ENCODE data around the gene DEFB132. TPM values are rescaled to one million over a fixed set of nuclear protein-coding genes. Genes with fewer than 3 reads are reported as not detected.
"Not testable (repeated sequence)": the region's sequence is repeated elsewhere in the genome, so short reads cannot be mapped to it uniquely, and the experiment has no call there.

DEFB132 gene
- total RNA-seq: not detected

GRCh38 chr20:257419-257818, at the start of gene DEFB132:
TSS of gene DEFB132 (plus strand) at chr20:257724. CDS start at chr20:257779, 55 bp downstream.
- H3K9ac ChIP-seq (ENCODE audit: low read depth in 1 of 3, low read length in 3 of 3): no peak within 1 kb of the TSS

GRCh38 chr20:208942-209566, 48.5 kb upstream of the DEFB132 start:
- Histone ChIP-seq H3K4me1 (ENCODE audit: control insufficient read depth in 3 of 3, insufficient read depth in 3 of 3, low read length in 3 of 3) (no peaks in the 10 kb centered on the region), H3K27ac (ENCODE audit: low read depth, low read length) (no peak overlapping the region), H3K9me3 (ENCODE audit: control insufficient read depth in 3 of 3, low read length in 3 of 3) (no peaks in the 10 kb centered on the region), H3K9ac (ENCODE audit: low read depth in 1 of 3, low read length in 3 of 3) (no peak overlapping the region), H3K4me3 (ENCODE audit: low read length in 3 of 3) (no peak overlapping the region), H3K27me3 (ENCODE audit: control insufficient read depth in 3 of 3, insufficient read depth in 3 of 3, low read length in 3 of 3) (no peaks in the 10 kb centered on the region), H3K36me3 (ENCODE audit: control insufficient read depth in 3 of 3, insufficient read depth in 3 of 3, low read length in 3 of 3) (no peaks in the 10 kb centered on the region)

More at GRCh38 chr20:257419-257818, at the start of gene DEFB132:
- no peak within 1 kb of the TSS for H3K27ac ChIP-seq (ENCODE audit: low read depth, low read length)
- no peaks in the 10 kb centered on the region for H3K36me3 ChIP-seq (ENCODE audit: control insufficient read depth in 3 of 3, insufficient read depth in 3 of 3, low read length in 3 of 3)
- no peaks in the 10 kb centered on the region for H3K9me3 ChIP-seq (ENCODE audit: control insufficient read depth in 3 of 3, low read length in 3 of 3)
- H3K4me3 ChIP-seq (ENCODE audit: low read length in 3 of 3): no peak within 1 kb of the TSS
- no peaks in the 10 kb centered on the region for H3K4me1 ChIP-seq (ENCODE audit: control insufficient read depth in 3 of 3, insufficient read depth in 3 of 3, low read length in 3 of 3)
- H3K27me3 ChIP-seq (ENCODE audit: control insufficient read depth in 3 of 3, insufficient read depth in 3 of 3, low read length in 3 of 3): peaks cover 2 to 16% (median 7%) of the 10 kb centered on the region in 3 donors

GRCh38 chr20:210809-211502, 46.6 kb upstream of the DEFB132 start:
- no peak overlapping the region for H3K27ac ChIP-seq (ENCODE audit: low read depth, low read length)
- no peaks in the 10 kb centered on the region for H3K36me3 ChIP-seq (ENCODE audit: control insufficient read depth in 3 of 3, insufficient read depth in 3 of 3, low read length in 3 of 3)
- H3K4me3 ChIP-seq (ENCODE audit: low read length in 3 of 3): no peak overlapping the region
- H3K27me3 ChIP-seq (ENCODE audit: control insufficient read depth in 3 of 3, insufficient read depth in 3 of 3, low read length in 3 of 3): no peaks in the 10 kb centered on the region
- H3K9ac ChIP-seq (ENCODE audit: low read depth in 1 of 3, low read length in 3 of 3): no peak overlapping the region
- no peaks in the 10 kb centered on the region for H3K4me1 ChIP-seq (ENCODE audit: control insufficient read depth in 3 of 3, insufficient read depth in 3 of 3, low read length in 3 of 3)
- no peaks in the 10 kb centered on the region for H3K9me3 ChIP-seq (ENCODE audit: control insufficient read depth in 3 of 3, low read length in 3 of 3)

- Histone ChIP-seq H3K27ac (ENCODE audit: low read depth, low read length) (no peak overlapping the region), H3K4me3 (ENCODE audit: low read length in 3 of 3) (no peak overlapping the region), H3K9ac (ENCODE audit: low read depth in 1 of 3, low read length in 3 of 3) (no peak overlapping the region), H3K27me3 (ENCODE audit: control insufficient read depth in 3 of 3, insufficient read depth in 3 of 3, low read length in 3 of 3) (peaks cover 0 to 4% (median 3%) of the 10 kb centered on the region in 3 donors), H3K36me3 (ENCODE audit: control insufficient read depth in 3 of 3, insufficient read depth in 3 of 3, low read length in 3 of 3) (no peaks in the 10 kb centered on the region), H3K9me3 (ENCODE audit: control insufficient read depth in 3 of 3, low read length in 3 of 3) (no peaks in the 10 kb centered on the region), H3K4me1 (ENCODE audit: control insufficient read depth in 3 of 3, insufficient read depth in 3 of 3, low read length in 3 of 3) (no peaks in the 10 kb centered on the region)
These were observed 43.1 kb upstream of the DEFB132 start for GRCh38 chr20:214383-214782.

- Histone ChIP-seq H3K4me3 (ENCODE audit: low read length in 3 of 3) (no peak overlapping the region), H3K36me3 (ENCODE audit: control insufficient read depth in 3 of 3, insufficient read depth in 3 of 3, low read length in 3 of 3) (no peaks in the 10 kb centered on the region), H3K27ac (ENCODE audit: low read depth, low read length) (no peak overlapping the region), H3K9ac (ENCODE audit: low read depth in 1 of 3, low read length in 3 of 3) (no peak overlapping the region), H3K9me3 (ENCODE audit: control insufficient read depth in 3 of 3, low read length in 3 of 3) (no peaks in the 10 kb centered on the region), H3K4me1 (ENCODE audit: control insufficient read depth in 3 of 3, insufficient read depth in 3 of 3, low read length in 3 of 3) (no peaks in the 10 kb centered on the region), H3K27me3 (ENCODE audit: control insufficient read depth in 3 of 3, insufficient read depth in 3 of 3, low read length in 3 of 3) (peaks cover 0 to 7% (median 3%) of the 10 kb centered on the region in 3 donors)
These were observed 41.7 kb upstream of the DEFB132 start for GRCh38 chr20:215796-216195.

GRCh38 chr20:217266-217665, 40.3 kb upstream of the DEFB132 start:
- Histone ChIP-seq H3K9me3 (ENCODE audit: control insufficient read depth in 3 of 3, low read length in 3 of 3) (no peaks in the 10 kb centered on the region), H3K27ac (ENCODE audit: low read depth, low read length) (no peak overlapping the region), H3K9ac (ENCODE audit: low read depth in 1 of 3, low read length in 3 of 3) (no peak overlapping the region), H3K36me3 (ENCODE audit: control insufficient read depth in 3 of 3, insufficient read depth in 3 of 3, low read length in 3 of 3) (no peaks in the 10 kb centered on the region), H3K4me1 (ENCODE audit: control insufficient read depth in 3 of 3, insufficient read depth in 3 of 3, low read length in 3 of 3) (no peaks in the 10 kb centered on the region), H3K4me3 (ENCODE audit: low read length in 3 of 3) (no peak overlapping the region), H3K27me3 (ENCODE audit: control insufficient read depth in 3 of 3, insufficient read depth in 3 of 3, low read length in 3 of 3) (peaks cover 0 to 7% (median 3%) of the 10 kb centered on the region in 3 donors)

GRCh38 chr20:219290-220115, 38.0 kb upstream of the DEFB132 start:
- Histone ChIP-seq H3K9ac (ENCODE audit: low read depth in 1 of 3, low read length in 3 of 3) (no peak overlapping the region), H3K36me3 (ENCODE audit: control insufficient read depth in 3 of 3, insufficient read depth in 3 of 3, low read length in 3 of 3) (no peaks in the 10 kb centered on the region), H3K4me1 (ENCODE audit: control insufficient read depth in 3 of 3, insufficient read depth in 3 of 3, low read length in 3 of 3) (no peaks in the 10 kb centered on the region), H3K4me3 (ENCODE audit: low read length in 3 of 3) (no peak overlapping the region), H3K27me3 (ENCODE audit: control insufficient read depth in 3 of 3, insufficient read depth in 3 of 3, low read length in 3 of 3) (peaks cover 0 to 7% (median 3%) of the 10 kb centered on the region in 3 donors), H3K9me3 (ENCODE audit: control insufficient read depth in 3 of 3, low read length in 3 of 3) (no peaks in the 10 kb centered on the region), H3K27ac (ENCODE audit: low read depth, low read length) (no peak overlapping the region)

- Histone ChIP-seq H3K27ac (ENCODE audit: low read depth, low read length) (no peak overlapping the region), H3K27me3 (ENCODE audit: control insufficient read depth in 3 of 3, insufficient read depth in 3 of 3, low read length in 3 of 3) (peaks cover 0 to 7% (median 3%) of the 10 kb centered on the region in 3 donors), H3K9ac (ENCODE audit: low read depth in 1 of 3, low read length in 3 of 3) (no peak overlapping the region), H3K9me3 (ENCODE audit: control insufficient read depth in 3 of 3, low read length in 3 of 3) (no peaks in the 10 kb centered on the region), H3K36me3 (ENCODE audit: control insufficient read depth in 3 of 3, insufficient read depth in 3 of 3, low read length in 3 of 3) (no peaks in the 10 kb centered on the region), H3K4me1 (ENCODE audit: control insufficient read depth in 3 of 3, insufficient read depth in 3 of 3, low read length in 3 of 3) (no peaks in the 10 kb centered on the region), H3K4me3 (ENCODE audit: low read length in 3 of 3) (no peak overlapping the region)
These were observed 36.2 kb upstream of the DEFB132 start for GRCh38 chr20:221258-221830.

GRCh38 chr20:225879-226278, 31.6 kb upstream of the DEFB132 start:
- not testable (repeated sequence) for H3K9me3 ChIP-seq (ENCODE audit: control insufficient read depth in 3 of 3, low read length in 3 of 3); H3K27me3 ChIP-seq (ENCODE audit: control insufficient read depth in 3 of 3, insufficient read depth in 3 of 3, low read length in 3 of 3); H3K9ac ChIP-seq (ENCODE audit: low read depth in 1 of 3, low read length in 3 of 3); H3K27ac ChIP-seq (ENCODE audit: low read depth, low read length); H3K4me1 ChIP-seq (ENCODE audit: control insufficient read depth in 3 of 3, insufficient read depth in 3 of 3, low read length in 3 of 3); H3K4me3 ChIP-seq (ENCODE audit: low read length in 3 of 3); H3K36me3 ChIP-seq (ENCODE audit: control insufficient read depth in 3 of 3, insufficient read depth in 3 of 3, low read length in 3 of 3)
